B cell (primary cell): Measurements from ENCODE around the gene UNC13D. TPM values are rescaled to one million over a fixed set of nuclear protein-coding genes. Genes with fewer than 3 reads are reported as not detected.
A peak's percentile ranks its signal among the peaks of the same experiment; 100 is the strongest.

Experiments used
- ATAC-seq: fragments of 200-7000 bp; cut with Tn5 transposase; one replicate; pipeline ENCODE4 v1.10.0; 2021; ENCODE audit warnings: low read depth, mild to moderate bottlenecking, moderate number of reproducible peaks, moderate library complexity
- CTCF ChIA-PET: fragments of 350-600 bp; sonication (Branson Sonifier 250); formaldehyde crosslinking; loops from one replicate; lab custom pipeline; 2021; ENCODE audit warnings: antibody characterized with exemption, inconsistent platforms; lab: Charles Lee
- POLR2A ChIA-PET: fragments of 350-600 bp; sonication (Branson Sonifier 250); formaldehyde crosslinking; loops from one replicate; lab custom pipeline; 2021; ENCODE audit warnings: antibody characterized with exemption; lab: Charles Lee
- DNase-seq: peaks from one replicate; pipeline ENCODE4 v3.0.0; 2013
- H2AFZ ChIP-seq: 2 replicates; pipeline ENCODE4 v1.6.1; 2012; ENCODE audit warnings: mild to moderate bottlenecking, low read depth, low read length; ENCODE audit not compliant: insufficient read depth, poor library complexity, severe bottlenecking
- H3K27ac ChIP-seq, 2 donors: 1 replicate in 1 of 2; 2 replicates in 1 of 2; pipeline ENCODE4 v1.5.1; 2012 to 2013; ENCODE audit warnings: low read length in 2 of 2, mild to moderate bottlenecking in 2 of 2, moderate library complexity in 1 of 2
- H3K27me3 ChIP-seq, 4 experiments: fragments of 200-600 bp in 1 of 4; sonication (generic) in 1 of 4; replicated peaks in 1 of 4; 1 replicate in 2 of 4; 2 replicates in 2 of 4; pipeline versions ENCODE4 v1.6.1 to v1.7.0; 2013 to 2016; ENCODE audit warnings: low read length in 3 of 4, mild to moderate bottlenecking in 2 of 4, mixed read lengths in 1 of 4, moderate library complexity in 1 of 4; ENCODE audit not compliant: insufficient read depth in 4 of 4, control insufficient read depth in 3 of 4; ENCODE audit errors: control extremely low read depth in 1 of 4
- H3K36me3 ChIP-seq, 2 experiments: replicated peaks in 1 of 2; 1 replicate in 1 of 2; 2 replicates in 1 of 2; pipeline versions ENCODE4 v1.6.1 to v1.7.1; 2013; ENCODE audit warnings: low read length in 1 of 2; ENCODE audit not compliant: insufficient read depth in 2 of 2, control insufficient read depth in 1 of 2; ENCODE audit errors: control extremely low read depth in 1 of 2, extremely low read depth in 1 of 2
- H3K4me1 ChIP-seq, 2 donors: fragments of 200-600 bp in 1 of 2; sonication (generic) in 1 of 2; 1 replicate in 1 of 2; 2 replicates in 1 of 2; pipeline versions ENCODE4 v1.5.1 to v1.6.1; 2013 to 2017; ENCODE audit warnings: low read length in 2 of 2; ENCODE audit not compliant: control insufficient read depth in 2 of 2, insufficient read depth in 2 of 2
- H3K4me2 ChIP-seq: replicated peaks from 2 replicates; pipeline ENCODE3; 2012; ENCODE audit warnings: mild to moderate bottlenecking, low read depth, low read length; ENCODE audit not compliant: poor library complexity, severe bottlenecking
- H3K4me3 ChIP-seq, 5 experiments: fragments of 200-600 bp in 1 of 5; sonication (generic) in 1 of 5; 1 replicate in 3 of 5; 2 replicates in 2 of 5; pipeline versions ENCODE4 v1.5.1 to v1.7.0; 2011 to 2016; ENCODE audit warnings: low read length in 4 of 5, mild to moderate bottlenecking in 4 of 5, low read depth in 2 of 5, control low read depth in 1 of 5, moderate library complexity in 1 of 5; ENCODE audit not compliant: insufficient read depth in 1 of 5; ENCODE audit errors: control extremely low read depth in 1 of 5, extremely low read depth in 1 of 5
- H3K79me2 ChIP-seq: fragments of 200-600 bp; sonication (generic); one replicate; pipeline ENCODE4 v1.6.0; 2016; ENCODE audit warnings: low read length; ENCODE audit not compliant: control insufficient read depth, insufficient read depth
- H3K9ac ChIP-seq: fragments of 200-600 bp; sonication (generic); 2 replicates; pipeline ENCODE4 v1.6.1; 2017; ENCODE audit warnings: mild to moderate bottlenecking, low read length, moderate library complexity
- H3K9me3 ChIP-seq, 3 donors: one replicate each; pipeline versions ENCODE4 v1.6.1 to v1.7.1; 2013; ENCODE audit warnings: low read length in 2 of 3; ENCODE audit not compliant: control insufficient read depth in 2 of 3, insufficient read depth in 1 of 3; ENCODE audit errors: control extremely low read depth in 1 of 3
- H4K20me1 ChIP-seq: 2 replicates; pipeline ENCODE4 v1.6.0; 2012; ENCODE audit warnings: mild to moderate bottlenecking, low read length; ENCODE audit not compliant: insufficient read depth, control insufficient read depth, poor library complexity, severe bottlenecking
- H3K27ac Mint-ChIP-seq: one replicate; pipeline ENCODE4 v1.8.0; 2021; ENCODE audit warnings: mixed read lengths
- H3K27me3 Mint-ChIP-seq: one replicate; pipeline ENCODE4 v1.8.0; 2021; ENCODE audit warnings: mixed read lengths
- H3K4me1 Mint-ChIP-seq: one replicate; pipeline ENCODE4 v1.8.0; 2021; ENCODE audit warnings: mixed read lengths
- H3K4me3 Mint-ChIP-seq: one replicate; pipeline ENCODE4 v1.8.0; 2021; ENCODE audit warnings: mixed read lengths
- H3K9me3 Mint-ChIP-seq: one replicate; pipeline ENCODE4 v1.8.0; 2022; ENCODE audit warnings: mixed read lengths; ENCODE audit not compliant: insufficient read depth
- CTCF ChIP-seq: fragments of 200-600 bp; IDR thresholded peaks from one replicate; pipeline ENCODE4 v1.8.0; 2022; ENCODE audit warnings: antibody characterized with exemption, mild to moderate bottlenecking
- EZH2 ChIP-seq: IDR thresholded peaks from 2 replicates; pipeline ENCODE4 v1.6.1; 2012; ENCODE audit warnings: borderline replicate concordance, low read depth, mild to moderate bottlenecking, moderate library complexity, low read length; ENCODE audit not compliant: insufficient read depth, poor library complexity, severe bottlenecking
- WGBS: methylation state at CpG from one replicate; pipeline ENCODE4 v1.1.5; 2013; ENCODE audit warnings: missing lambda C conversion rate; ENCODE audit not compliant: insufficient coverage; 5-methylcytosine and 5-hydroxymethylcytosine counted together
- intact Hi-C: fragments of 100-400 bp; cut with micrococcal nuclease; formaldehyde crosslinking; loops from one replicate; pipeline ENCODE4 v1.10.0; 2022
- polyA plus RNA-seq: library from polyadenylated mRNA; depleted of rRNA; stranded (reverse); fragments of >200 nt; gene quantifications from 2 replicates; pipeline ENCODE4 v1.2.3, GENCODE V29; 2012
- total RNA-seq, 2 donors: library from RNA; stranded (reverse); fragments of 120-200 nt in 1 of 2; gene quantifications; 1 replicate in 1 of 2; 2 replicates in 1 of 2; pipeline versions ENCODE4 v1.2.3 to v1.2.4, GENCODE V29; 2013 to 2022

The UNC13D gene
- total and polyA plus RNA-seq, 2 donors (not counting 1 experiment from before 2014, with no cell fraction given) = 101 to 107 TPM

GRCh38 chr17:75893305-75894048 lies 49.3 kb upstream of the UNC13D start:
- no peak overlapping the region for H3K9ac ChIP-seq
- H3K27me3 Mint-ChIP-seq = no peaks in the 10 kb centered on the region
- H3K4me2 ChIP-seq = no peak overlapping the region
- H3K27me3 ChIP-seq = no peaks in the 10 kb centered on the region
- no peak overlapping the region for H3K27ac Mint-ChIP-seq
- ChIA-PET POLR2A (interaction anchor here (0.6 to 1.0 kb wide), 3 partner anchors 28 to 95 kb away, joined by 3 to 6 read pairs (median 3); no protein-coding TSS in a partner anchor), CTCF (interaction anchor here (0.6 to 5.9 kb wide), 3 partner anchors 16 to 48 kb away, joined by 3 to 52 read pairs (median 3); partner anchors contain the start of genes TRIM47 and WBP2)
- H3K9me3 ChIP-seq = no peaks in the 10 kb centered on the region
- no peak overlapping the region for H2AFZ ChIP-seq
- no peaks in the 10 kb centered on the region for H3K9me3 Mint-ChIP-seq
- no peak for ATAC-seq
- H3K36me3 ChIP-seq = peaks cover 2 to 20% of the 10 kb centered on the region in 2 experiments
- TF ChIP-seq CTCF (no peak), EZH2 (no peak)
- H3K4me1 Mint-ChIP-seq = peaks cover 26% of the 10 kb centered on the region
- peaks cover 24% of the 10 kb centered on the region for H3K79me2 ChIP-seq
- no peak overlapping the region for H3K27ac ChIP-seq
- H4K20me1 ChIP-seq = peaks cover 28% of the 10 kb centered on the region
- peak overlapping the region; percentile 66 for H3K4me3 Mint-ChIP-seq
- WGBS = 95% methylated on average over 17 of the region's 18 CpGs
- DNase-seq = no peak
- H3K4me1 ChIP-seq = peaks cover 16 to 19% of the 10 kb centered on the region in 2 donors
- no peak overlapping the region for H3K4me3 ChIP-seq
- intact Hi-C loops = no loop called here
